ENCODE measurements around the gene MGP.

The MGP gene

DNA sequence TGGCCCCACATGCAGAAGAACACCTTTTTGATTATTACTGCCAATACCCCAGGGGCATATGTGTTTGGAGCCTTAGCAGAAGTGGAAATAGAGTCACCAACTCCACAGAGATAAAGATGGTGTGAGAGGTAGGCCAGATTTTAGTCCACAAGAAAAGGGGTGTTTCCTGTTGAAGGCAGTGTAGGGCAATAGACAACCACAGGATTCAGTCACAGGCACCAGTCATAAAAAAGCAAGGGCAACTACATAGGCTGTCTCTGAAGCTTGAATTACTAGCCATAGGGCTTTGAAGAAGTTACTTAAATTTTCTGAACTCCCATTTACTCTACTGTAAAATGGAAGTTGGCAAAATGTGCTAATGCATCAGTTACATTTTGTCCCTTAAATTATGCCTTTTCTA is 33.8 kb upstream of the MGP start:
- Histone ChIP-seq H3K4me1 (ENCODE audit: low read length) (peaks cover 12% of the 10 kb centered on the region), H3K9me2 (replicated peaks; ENCODE audit: insufficient read depth, low read length) (no peaks in the 10 kb centered on the region), H3K4me3 (ENCODE audit: low read length) (no peak overlapping the region), H4K20me1 (ENCODE audit: insufficient read depth, low read length) (no peaks in the 10 kb centered on the region), H3K79me2 (ENCODE audit: low read length) (no peaks in the 10 kb centered on the region), H3K4me2 (ENCODE audit: low read depth, low read length) (no peak overlapping the region), H3K9ac (ENCODE audit: low read length) (no peak overlapping the region), H2AFZ (ENCODE audit: low read length) (no peak overlapping the region), H3K27ac (ENCODE audit: low read length) (no peak overlapping the region), H3K9me3 (replicated peaks; ENCODE audit: insufficient read depth, low read length) (no peaks in the 10 kb centered on the region), H3F3A (ENCODE audit: insufficient read depth, low read length) (no peaks in the 10 kb centered on the region), H3K36me3 (replicated peaks; ENCODE audit: insufficient read depth, low read length) (no peaks in the 10 kb centered on the region), H3K27me3 (replicated peaks; ENCODE audit: insufficient read depth, low read length) (no peaks in the 10 kb centered on the region)
- DNase-seq = no peak
- TF ChIP-seq, protein P1, sequence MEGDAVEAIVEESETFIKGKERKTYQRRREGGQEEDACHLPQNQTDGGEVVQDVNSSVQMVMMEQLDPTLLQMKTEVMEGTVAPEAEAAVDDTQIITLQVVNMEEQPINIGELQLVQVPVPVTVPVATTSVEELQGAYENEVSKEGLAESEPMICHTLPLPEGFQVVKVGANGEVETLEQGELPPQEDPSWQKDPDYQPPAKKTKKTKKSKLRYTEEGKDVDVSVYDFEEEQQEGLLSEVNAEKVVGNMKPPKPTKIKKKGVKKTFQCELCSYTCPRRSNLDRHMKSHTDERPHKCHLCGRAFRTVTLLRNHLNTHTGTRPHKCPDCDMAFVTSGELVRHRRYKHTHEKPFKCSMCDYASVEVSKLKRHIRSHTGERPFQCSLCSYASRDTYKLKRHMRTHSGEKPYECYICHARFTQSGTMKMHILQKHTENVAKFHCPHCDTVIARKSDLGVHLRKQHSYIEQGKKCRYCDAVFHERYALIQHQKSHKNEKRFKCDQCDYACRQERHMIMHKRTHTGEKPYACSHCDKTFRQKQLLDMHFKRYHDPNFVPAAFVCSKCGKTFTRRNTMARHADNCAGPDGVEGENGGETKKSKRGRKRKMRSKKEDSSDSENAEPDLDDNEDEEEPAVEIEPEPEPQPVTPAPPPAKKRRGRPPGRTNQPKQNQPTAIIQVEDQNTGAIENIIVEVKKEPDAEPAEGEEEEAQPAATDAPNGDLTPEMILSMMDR (IDR thresholded peaks at IDR 0.05; ENCODE audit: low read length) = no peak

DNA sequence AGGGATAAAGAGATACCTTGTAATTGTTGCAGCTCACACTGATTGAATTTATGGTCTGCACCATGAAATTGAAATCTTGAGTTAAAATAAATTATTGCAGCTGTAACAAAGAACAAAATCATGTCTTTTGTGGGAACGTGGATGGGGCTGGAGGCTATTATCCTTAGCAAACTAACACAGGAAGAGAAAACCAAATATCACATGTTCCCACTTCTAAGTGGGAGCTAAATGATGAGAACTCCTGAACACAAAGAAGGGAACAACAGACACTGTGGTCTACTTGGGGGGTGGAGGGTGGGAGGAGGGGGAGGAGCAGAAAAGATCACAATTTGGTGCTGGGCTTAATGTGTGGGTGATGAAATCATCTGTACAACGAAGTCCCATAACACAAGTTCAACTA is 30.1 kb upstream of the MGP start:
- no peaks in the 10 kb centered on the region for H3K36me3 ChIP-seq (replicated peaks; ENCODE audit: insufficient read depth, low read length)
- no peak overlapping the region for H3K9ac ChIP-seq (ENCODE audit: low read length)
- no peaks in the 10 kb centered on the region for H3K27me3 ChIP-seq (replicated peaks; ENCODE audit: insufficient read depth, low read length)
- peaks cover 4% of the 10 kb centered on the region for H3K4me1 ChIP-seq (ENCODE audit: low read length)
- H2AFZ ChIP-seq (ENCODE audit: low read length) = no peak overlapping the region
- no peaks in the 10 kb centered on the region for H3K9me3 ChIP-seq (replicated peaks; ENCODE audit: insufficient read depth, low read length)
- TF ChIP-seq EZH2 (optimal IDR thresholded peaks at IDR 0.05; ENCODE audit: low read depth, low read length) = no peak
- H3K4me2 ChIP-seq (ENCODE audit: low read depth, low read length) = no peak overlapping the region
- H3K4me3 ChIP-seq (ENCODE audit: low read length) = no peak overlapping the region
- no peaks in the 10 kb centered on the region for H3K9me2 ChIP-seq (replicated peaks; ENCODE audit: insufficient read depth, low read length)
- no peak overlapping the region for H3K27ac ChIP-seq (ENCODE audit: low read length)
- no peaks in the 10 kb centered on the region for H4K20me1 ChIP-seq (ENCODE audit: insufficient read depth, low read length)
- no peaks in the 10 kb centered on the region for H3F3A ChIP-seq (ENCODE audit: insufficient read depth, low read length)
- no peak for DNase-seq
- H3K79me2 ChIP-seq (ENCODE audit: low read length) = no peaks in the 10 kb centered on the region

DNA sequence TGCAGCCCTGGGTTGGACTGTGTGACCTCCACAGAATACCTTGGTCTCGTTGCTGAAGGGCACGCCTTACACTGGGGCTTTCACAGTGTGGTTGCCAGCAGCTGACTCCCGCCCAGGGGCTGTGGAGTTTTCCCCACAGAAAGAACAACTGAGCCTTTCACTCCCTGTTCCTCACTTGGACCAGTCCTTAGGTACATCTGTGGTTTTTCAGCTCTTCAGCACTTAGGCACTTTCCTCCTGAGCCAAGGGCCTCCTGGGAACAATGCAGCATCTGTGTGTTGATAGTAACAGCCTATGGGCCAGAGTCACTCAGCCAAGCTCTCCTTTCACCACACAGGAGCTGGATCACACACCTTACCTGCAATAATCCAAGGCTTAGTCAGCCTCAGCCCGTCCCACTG is 27.7 kb upstream of the MGP start:
- no peak overlapping the region for H2AFZ ChIP-seq (ENCODE audit: low read length)
- no peak overlapping the region for H3K27ac ChIP-seq (ENCODE audit: low read length)
- no peak overlapping the region for H3K4me2 ChIP-seq (ENCODE audit: low read depth, low read length)
- no peak overlapping the region for H3K4me3 ChIP-seq (ENCODE audit: low read length)
- H3K79me2 ChIP-seq (ENCODE audit: low read length) = no peaks in the 10 kb centered on the region
- no peaks in the 10 kb centered on the region for H3K36me3 ChIP-seq (replicated peaks; ENCODE audit: insufficient read depth, low read length)
- no peaks in the 10 kb centered on the region for H3K27me3 ChIP-seq (replicated peaks; ENCODE audit: insufficient read depth, low read length)
- DNase-seq = no peak
- H3K9me3 ChIP-seq (replicated peaks; ENCODE audit: insufficient read depth, low read length) = no peaks in the 10 kb centered on the region
- H3F3A ChIP-seq (ENCODE audit: insufficient read depth, low read length) = no peaks in the 10 kb centered on the region
- no peaks in the 10 kb centered on the region for H4K20me1 ChIP-seq (ENCODE audit: insufficient read depth, low read length)
- H3K4me1 ChIP-seq (ENCODE audit: low read length) = no peaks in the 10 kb centered on the region
- TF ChIP-seq, protein P1 (IDR thresholded peaks at IDR 0.05; ENCODE audit: low read length) = no peak
- TF ChIP-seq EZH2phosphoT487 (IDR thresholded peaks at IDR 0.05; ENCODE audit: low read length) (no peak), EZH2 (optimal IDR thresholded peaks at IDR 0.05; ENCODE audit: low read depth, low read length) (no peak)
- H3K9me2 ChIP-seq (replicated peaks; ENCODE audit: insufficient read depth, low read length) = no peaks in the 10 kb centered on the region
- H3K9ac ChIP-seq (ENCODE audit: low read length) = no peak overlapping the region

DNA sequence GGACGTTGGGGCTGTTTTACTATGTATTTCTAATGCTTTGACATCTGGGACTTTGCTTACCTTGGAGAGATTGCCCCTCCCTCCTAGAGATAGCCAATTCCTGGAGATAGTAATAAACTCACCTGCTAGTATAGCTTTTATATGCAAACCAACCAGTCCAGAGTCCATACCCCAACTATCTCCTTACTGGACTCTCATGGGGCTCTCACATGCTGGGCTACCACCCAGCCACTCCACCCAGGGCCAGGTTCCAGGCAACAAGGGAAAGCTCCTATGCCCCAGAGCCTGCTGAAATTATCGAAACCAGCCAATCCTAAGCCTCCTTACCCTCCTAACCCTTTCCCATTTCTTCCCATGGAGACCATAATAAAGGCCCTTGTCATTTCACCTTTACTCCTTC is 25.5 kb upstream of the MGP start:
- H3K9ac ChIP-seq (ENCODE audit: low read length) = no peak overlapping the region
- H3K36me3 ChIP-seq (replicated peaks; ENCODE audit: insufficient read depth, low read length) = no peaks in the 10 kb centered on the region
- H3K9me2 ChIP-seq (replicated peaks; ENCODE audit: insufficient read depth, low read length) = no peaks in the 10 kb centered on the region
- H4K20me1 ChIP-seq (ENCODE audit: insufficient read depth, low read length) = no peaks in the 10 kb centered on the region
- no peak overlapping the region for H3K27ac ChIP-seq (ENCODE audit: low read length)
- no peak overlapping the region for H2AFZ ChIP-seq (ENCODE audit: low read length)
- no peaks in the 10 kb centered on the region for H3K4me1 ChIP-seq (ENCODE audit: low read length)
- no peaks in the 10 kb centered on the region for H3K9me3 ChIP-seq (replicated peaks; ENCODE audit: insufficient read depth, low read length)
- no peak for DNase-seq
- H3F3A ChIP-seq (ENCODE audit: insufficient read depth, low read length) = no peaks in the 10 kb centered on the region
- no peaks in the 10 kb centered on the region for H3K79me2 ChIP-seq (ENCODE audit: low read length)
- H3K4me3 ChIP-seq (ENCODE audit: low read length) = no peak overlapping the region
- no peaks in the 10 kb centered on the region for H3K27me3 ChIP-seq (replicated peaks; ENCODE audit: insufficient read depth, low read length)
- H3K4me2 ChIP-seq (ENCODE audit: low read depth, low read length) = no peak overlapping the region
- TF ChIP-seq EZH2phosphoT487 (IDR thresholded peaks at IDR 0.05; ENCODE audit: low read length) (no peak), EZH2 (optimal IDR thresholded peaks at IDR 0.05; ENCODE audit: low read depth, low read length) (no peak)
- TF ChIP-seq, protein P1 (IDR thresholded peaks at IDR 0.05; ENCODE audit: low read length) = no peak
